Heart left ventricle (tissue), 13 donors: ENCODE data around the gene SLC37A1.

Experiments used
- POLR2A ChIP-seq, 2 donors: fragments of 450-650 bp; IDR thresholded peaks; one replicate each; pipeline ENCODE4 v1.6.1; 2017; ENCODE audit warnings: antibody characterized with exemption in 2 of 2, mild to moderate bottlenecking in 2 of 2, moderate library complexity in 2 of 2
- TF ChIP-seq, protein P1 (sequence below), 12 donors: fragments of 200-600 bp; sonication (generic) in 4 of 12; IDR thresholded peaks; one replicate each; pipeline versions ENCODE4 v1.5.0 to v1.8.0; 2018 to 2022; ENCODE audit warnings: antibody characterized with exemption in 12 of 12, mild to moderate bottlenecking in 5 of 12
- donor health status: ischemic (EF 13 %, LVEDD 7.1; RV severe dilation, severe dysfunction).
- donor health status: DM: no; HTN: yes; CAD: no.
- donor health status: DM: no; HTN: no; CAD: no.
- donor health status: ischemic (EF 25% LVEDD 6.9; RV normal size, moderate dysfunction).
- donor health status: ischemic (EF 25% LVEDD 5.7; RV mildly dilated, moderate dysfunction).
- donor health status: ischemic (EF 35%, LVEDD 5.7; RV mildly dilated, moderate dysfunction).
- donor health status: nonischemic (EF 11% LVEDD 7.7; RV severe dilation, severe dysfunction).
- donor health status: DM: yes; HTN: yes; CAD: no.
- donor health status: PGD.
- donor health status: ischemic (EF 29% LVEDD 5.4; RV normal size, mild dysfunction).
- donor health status: nonischemic (EF 23%, LVEDD 6.1; RV moderate dilation, normal function).

DNA sequence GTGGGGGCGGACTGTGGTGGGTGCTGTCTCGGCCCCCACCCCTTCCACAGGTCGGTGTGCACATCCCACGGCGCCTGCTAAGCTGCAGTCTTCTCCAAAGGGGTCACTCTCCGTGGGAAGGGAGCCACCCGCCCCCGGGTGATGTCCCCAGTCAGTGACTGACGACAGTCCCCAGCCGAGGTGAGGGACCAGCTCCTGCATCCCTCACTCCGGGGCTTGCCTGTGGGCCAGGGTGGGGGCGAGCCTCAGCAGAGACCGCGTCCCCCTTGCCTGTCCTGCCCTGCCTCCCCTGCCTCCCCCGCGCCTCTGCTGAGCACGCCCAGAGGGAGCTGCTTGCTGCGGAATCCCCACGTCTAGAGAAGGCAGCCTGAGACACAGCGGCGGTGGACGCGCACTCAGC is 103.8 kb downstream of the SLC37A1 start:
- TF ChIP-seq, protein P1, sequence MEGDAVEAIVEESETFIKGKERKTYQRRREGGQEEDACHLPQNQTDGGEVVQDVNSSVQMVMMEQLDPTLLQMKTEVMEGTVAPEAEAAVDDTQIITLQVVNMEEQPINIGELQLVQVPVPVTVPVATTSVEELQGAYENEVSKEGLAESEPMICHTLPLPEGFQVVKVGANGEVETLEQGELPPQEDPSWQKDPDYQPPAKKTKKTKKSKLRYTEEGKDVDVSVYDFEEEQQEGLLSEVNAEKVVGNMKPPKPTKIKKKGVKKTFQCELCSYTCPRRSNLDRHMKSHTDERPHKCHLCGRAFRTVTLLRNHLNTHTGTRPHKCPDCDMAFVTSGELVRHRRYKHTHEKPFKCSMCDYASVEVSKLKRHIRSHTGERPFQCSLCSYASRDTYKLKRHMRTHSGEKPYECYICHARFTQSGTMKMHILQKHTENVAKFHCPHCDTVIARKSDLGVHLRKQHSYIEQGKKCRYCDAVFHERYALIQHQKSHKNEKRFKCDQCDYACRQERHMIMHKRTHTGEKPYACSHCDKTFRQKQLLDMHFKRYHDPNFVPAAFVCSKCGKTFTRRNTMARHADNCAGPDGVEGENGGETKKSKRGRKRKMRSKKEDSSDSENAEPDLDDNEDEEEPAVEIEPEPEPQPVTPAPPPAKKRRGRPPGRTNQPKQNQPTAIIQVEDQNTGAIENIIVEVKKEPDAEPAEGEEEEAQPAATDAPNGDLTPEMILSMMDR (IDR thresholded peaks at IDR 0.05): no peak
- no peak for TF ChIP-seq POLR2A (IDR thresholded peaks at IDR 0.05)
